A549 (cell line): ENCODE measurements around the gene KIR2DL1.

ENCODE experiments used
- CHD2 ChIP-seq: fragments of 150-350 bp; IDR thresholded peaks from 2 replicates; pipeline ENCODE4 v1.6.1; 2014; ENCODE audit warnings: low read length; ENCODE audit not compliant: partially characterized antibody
- SMC3 ChIP-seq: fragments of >200 bp; sonication (Bioruptor Twin); formaldehyde crosslinking; IDR thresholded peaks from 3 replicates; pipeline ENCODE4 v1.6.1; 2018; ENCODE audit warnings: inconsistent platforms
- TF ChIP-seq, protein P1 (sequence below): fragments of >200 bp; sonication (Bioruptor Twin); formaldehyde crosslinking; IDR thresholded peaks from 3 replicates; pipeline ENCODE4 v1.5.1; 2016

DNA sequence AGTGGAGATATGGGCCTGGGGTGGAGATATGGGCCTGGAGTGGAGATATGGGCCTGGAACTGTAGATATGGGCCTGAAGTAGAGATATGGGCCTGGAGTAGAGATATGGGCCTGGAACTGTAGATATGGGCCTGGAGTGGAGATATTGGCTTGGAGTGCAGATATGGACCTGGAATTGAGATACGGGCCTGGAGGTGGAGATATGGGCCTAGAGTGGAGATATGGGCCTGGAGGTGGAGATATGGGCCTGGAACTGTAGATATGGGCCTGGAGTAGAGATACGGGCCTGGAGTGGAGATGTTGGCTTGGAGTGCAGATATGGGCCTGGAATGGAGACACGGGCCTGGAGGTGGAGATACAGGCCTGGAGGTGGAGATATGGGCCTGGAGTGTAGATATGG, 44.9 kb upstream of the KIR2DL1 start:
- TF ChIP-seq, protein P1, sequence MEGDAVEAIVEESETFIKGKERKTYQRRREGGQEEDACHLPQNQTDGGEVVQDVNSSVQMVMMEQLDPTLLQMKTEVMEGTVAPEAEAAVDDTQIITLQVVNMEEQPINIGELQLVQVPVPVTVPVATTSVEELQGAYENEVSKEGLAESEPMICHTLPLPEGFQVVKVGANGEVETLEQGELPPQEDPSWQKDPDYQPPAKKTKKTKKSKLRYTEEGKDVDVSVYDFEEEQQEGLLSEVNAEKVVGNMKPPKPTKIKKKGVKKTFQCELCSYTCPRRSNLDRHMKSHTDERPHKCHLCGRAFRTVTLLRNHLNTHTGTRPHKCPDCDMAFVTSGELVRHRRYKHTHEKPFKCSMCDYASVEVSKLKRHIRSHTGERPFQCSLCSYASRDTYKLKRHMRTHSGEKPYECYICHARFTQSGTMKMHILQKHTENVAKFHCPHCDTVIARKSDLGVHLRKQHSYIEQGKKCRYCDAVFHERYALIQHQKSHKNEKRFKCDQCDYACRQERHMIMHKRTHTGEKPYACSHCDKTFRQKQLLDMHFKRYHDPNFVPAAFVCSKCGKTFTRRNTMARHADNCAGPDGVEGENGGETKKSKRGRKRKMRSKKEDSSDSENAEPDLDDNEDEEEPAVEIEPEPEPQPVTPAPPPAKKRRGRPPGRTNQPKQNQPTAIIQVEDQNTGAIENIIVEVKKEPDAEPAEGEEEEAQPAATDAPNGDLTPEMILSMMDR, result no peak
- no peak for TF ChIP-seq CHD2
- TF ChIP-seq SMC3, result no peak
